Epidermal melanocyte (primary cell): Measurements from ENCODE around the gene ADGRG4.
"Not testable (repeated sequence)": the region's sequence is repeated elsewhere in the genome, so short reads cannot be mapped to it uniquely, and the experiment has no call there.

Experiments used
- DNase-seq: peaks from one replicate; pipeline ENCODE4 v3.0.0; 2011; ENCODE audit warnings: low spot score; ENCODE audit not compliant: insufficient read length

The ADGRG4 gene

GRCh38 chrX:136386826-136387225 lies 86.1 kb downstream of the ADGRG4 start:
- no peak for DNase-seq

- no peak for DNase-seq
These were observed 87.3 kb downstream of the ADGRG4 start for GRCh38 chrX:136387951-136388502.

DNA sequence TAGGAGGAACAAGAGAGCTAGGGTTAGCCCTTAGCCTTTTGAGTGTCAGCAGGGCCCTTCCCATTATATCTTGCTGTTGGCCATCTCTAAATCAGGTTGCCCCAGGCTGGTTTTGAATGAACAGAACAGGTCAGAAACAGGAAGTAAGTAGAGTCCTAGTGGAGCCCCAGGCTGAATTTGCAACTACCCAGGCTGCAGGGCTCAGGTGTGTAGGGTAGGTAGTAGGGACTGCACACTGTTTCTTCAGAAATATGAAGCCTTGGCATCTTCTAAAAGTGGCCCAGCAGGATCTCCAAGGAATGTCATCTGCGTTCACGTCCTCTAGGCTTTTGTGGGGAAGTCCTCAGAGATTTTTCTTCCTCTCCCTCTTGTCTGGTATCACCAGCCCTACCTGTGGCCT lies 90.2 kb downstream of the ADGRG4 start:
- no peak for DNase-seq

GRCh38 chrX:136395271-136395670 lies 94.5 kb downstream of the ADGRG4 start:
- no peak for DNase-seq

GRCh38 chrX:136397001-136397400 lies 96.2 kb downstream of the ADGRG4 start:
- DNase-seq = no peak

DNA sequence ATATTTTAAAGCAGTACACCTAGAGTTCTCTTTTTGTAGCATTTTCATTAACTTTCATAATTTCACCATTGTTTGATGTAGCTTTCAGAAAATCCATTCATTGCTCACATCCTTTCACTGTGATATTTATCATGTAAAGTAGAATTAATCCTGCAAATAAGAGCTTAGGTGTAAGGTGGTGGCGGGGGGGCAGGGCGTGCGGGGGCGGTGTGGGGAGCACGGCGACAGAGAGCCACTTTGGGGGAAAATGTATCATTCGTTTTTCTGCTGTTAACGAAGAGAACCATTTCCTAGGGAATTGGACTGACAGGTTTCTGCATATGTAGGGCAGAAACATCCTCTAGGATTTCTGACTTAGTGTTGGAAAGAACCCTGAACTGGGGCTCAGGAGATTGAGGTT lies 104.4 kb downstream of the ADGRG4 start:
- no peak for DNase-seq

DNA sequence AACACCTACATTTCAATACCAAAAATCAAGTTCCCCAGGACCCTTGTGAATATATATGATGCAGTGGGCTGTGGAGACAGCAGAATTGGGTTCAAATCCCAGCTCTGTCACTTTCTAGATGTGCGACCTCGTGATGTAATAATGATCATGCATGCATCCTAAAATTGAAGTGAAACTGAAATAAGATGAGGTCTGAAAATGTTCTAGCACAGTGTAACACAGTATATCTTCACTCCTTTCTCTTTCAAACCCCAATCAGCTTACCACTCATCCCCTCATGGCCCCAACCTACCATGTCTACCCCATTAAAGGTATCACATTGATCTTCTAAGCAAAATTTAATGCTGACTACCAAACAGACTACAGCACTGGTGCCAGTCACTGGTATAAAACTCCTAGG lies 117.0 kb downstream of the ADGRG4 start:
- DNase-seq = no peak

GRCh38 chrX:136421338-136421737 lies 120.6 kb downstream of the ADGRG4 start:
- DNase-seq = no peak

DNA sequence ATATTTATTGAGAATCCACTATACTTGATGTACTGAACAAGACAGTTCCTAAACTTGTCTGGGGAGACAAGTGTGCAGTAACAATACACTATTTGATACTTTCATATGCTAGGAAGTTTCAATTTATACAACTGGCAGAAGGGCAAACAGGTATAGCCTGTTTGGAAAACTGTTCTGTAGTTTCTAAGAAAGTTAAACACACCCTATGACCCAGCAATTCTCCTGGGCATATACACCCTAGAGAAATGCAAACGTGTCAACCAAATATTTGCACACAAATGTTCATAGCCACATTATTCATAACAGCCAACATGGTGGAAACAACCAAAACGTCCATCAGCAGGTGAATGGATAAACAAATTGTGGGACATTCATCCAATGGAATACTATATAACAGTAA lies 123.0 kb downstream of the ADGRG4 start:
- no peak for DNase-seq

DNA sequence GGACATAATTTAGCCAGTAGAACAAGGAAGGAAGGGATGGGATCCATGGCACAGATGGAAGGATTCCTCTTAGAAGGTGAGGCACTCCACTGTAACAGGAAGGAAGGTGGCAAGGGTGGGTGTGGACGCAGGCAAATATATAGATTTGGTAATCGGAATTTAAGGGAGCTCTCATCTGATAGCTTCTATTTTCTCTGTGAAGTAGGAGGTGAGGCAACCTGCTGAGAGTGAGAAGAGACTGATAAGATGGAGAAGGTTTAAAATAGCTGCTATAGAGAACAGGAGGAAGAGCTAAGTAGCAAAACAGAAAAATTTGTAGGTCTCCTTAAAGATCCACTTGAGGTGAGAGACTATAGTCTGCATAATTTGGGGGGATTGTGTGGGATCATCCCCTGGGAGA lies 125.2 kb downstream of the ADGRG4 start:
- no peak for DNase-seq

DNA sequence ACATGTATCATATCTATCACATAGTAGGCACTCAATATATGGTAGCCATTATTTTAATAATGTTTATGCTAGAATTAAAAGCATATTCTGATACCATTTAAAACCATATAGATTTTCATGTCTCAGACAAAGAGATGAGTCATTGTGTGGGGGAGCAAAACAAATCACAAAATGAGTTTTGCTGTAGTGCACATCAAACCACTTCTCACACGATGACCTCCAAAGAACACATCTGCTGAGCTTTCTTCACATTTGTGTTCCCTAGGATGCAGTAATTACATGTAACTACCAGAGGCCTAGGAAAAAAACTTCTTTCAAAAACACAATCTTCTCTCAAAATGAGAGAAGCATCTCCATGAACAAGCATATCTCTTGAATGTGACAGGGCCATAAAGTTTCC lies 130.9 kb downstream of the ADGRG4 start:
- DNase-seq = no peak

DNA sequence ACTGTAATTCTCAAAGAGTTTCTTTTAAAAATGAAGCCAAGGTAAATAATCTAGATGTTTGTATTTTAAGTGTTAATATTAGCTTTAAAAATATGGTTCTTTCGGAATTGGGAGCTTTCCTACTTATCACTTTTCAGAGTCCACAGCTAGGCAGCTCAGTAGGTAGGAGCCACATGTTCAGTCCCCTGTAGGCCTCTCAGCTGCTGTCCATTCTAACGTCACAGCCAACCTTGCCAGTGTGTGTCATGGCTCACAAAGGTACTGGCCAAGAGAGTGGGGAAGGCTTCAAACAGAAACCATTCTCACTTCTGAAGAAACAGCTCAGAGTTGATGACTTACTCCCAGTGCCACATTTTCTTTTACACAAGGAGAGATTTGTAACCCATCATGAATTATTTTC lies 137.0 kb downstream of the ADGRG4 start:
- DNase-seq = no peak

DNA sequence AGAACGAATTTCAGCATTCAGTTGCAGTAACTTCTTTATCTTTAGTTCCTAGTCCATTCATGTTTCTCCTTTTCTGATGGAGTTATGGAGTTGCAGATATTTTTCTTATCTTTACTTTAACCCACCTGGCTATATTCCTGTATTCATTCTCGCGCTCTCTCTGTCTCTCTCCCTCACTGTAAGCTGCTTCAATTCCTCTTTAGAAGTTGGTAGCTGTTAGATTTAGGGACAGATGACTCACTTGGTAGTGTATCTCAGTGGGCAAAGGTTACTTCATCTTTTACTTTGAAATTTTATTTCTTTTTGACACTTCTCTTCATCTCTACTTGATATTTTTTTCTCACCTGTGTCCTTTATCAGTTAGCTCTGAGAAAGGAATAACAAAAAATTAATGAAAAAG lies 137.4 kb downstream of the ADGRG4 start:
- DNase-seq = no peak

DNA sequence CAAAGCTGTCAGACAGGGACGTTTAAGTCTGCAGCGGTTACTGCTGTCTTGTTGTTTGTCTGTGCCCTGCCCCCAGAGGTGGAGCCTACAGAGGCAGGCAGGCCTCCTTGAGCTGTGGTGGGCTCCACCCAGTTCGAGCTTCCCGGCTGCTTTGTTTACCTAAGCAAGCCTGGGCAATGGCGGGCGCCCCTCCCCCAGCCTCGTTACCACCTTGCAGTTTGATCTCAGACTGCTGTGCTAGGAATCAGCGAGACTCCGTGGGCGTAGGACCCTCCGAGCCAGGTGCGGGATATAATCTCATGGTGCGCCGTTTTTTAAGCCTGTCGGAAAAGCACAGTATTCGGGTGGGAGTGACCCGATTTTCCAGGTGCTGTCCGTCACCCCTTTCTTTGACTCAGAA lies 144.9 kb downstream of the ADGRG4 start:
- not testable (repeated sequence) for DNase-seq

GRCh38 chrX:136446208-136446607 lies 145.4 kb downstream of the ADGRG4 start:
- no peak for DNase-seq

DNA sequence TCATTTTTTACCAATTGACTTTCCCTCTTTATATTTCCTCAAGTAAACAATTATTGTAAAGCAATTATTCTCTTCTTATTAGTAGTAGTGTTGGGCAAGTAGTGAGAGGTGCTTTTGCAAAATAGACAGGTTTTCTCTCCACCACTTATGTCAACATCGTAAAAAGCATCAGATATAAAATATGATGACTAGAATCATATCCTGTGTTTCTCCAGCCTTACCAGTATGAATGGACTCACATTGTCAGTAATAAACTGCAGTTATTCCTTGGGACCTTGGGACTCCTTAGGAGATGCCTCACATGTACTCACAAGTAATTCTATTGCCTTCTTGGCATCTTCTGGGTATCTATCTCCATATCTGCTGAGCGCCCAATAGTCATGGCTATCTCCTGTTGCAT lies 146.5 kb downstream of the ADGRG4 start:
- DNase-seq = no peak

GRCh38 chrX:136447968-136448367 lies 147.2 kb downstream of the ADGRG4 start:
- DNase-seq = no peak

- DNase-seq = no peak
These were observed 149.5 kb downstream of the ADGRG4 start for GRCh38 chrX:136450050-136450830.

DNA sequence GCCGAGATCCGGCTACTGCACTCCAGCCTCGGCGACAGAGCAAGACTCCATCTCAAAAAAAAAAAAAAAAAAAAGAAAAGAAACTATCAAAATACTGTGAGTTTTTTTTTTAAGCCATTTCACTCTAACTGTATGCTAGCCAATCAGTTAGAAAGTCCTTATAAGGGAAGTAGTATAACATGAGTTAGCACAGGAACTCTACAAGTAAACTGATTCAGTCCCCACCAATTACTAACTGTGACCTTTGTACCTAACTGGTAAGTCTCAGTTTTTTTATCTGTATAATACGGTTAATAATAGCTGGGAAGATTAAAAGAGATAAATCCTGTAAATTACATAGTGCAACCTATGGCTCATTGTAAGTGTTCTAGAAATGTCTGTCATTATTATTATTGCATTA lies 151.9 kb downstream of the ADGRG4 start:
- DNase-seq = no peak

DNA sequence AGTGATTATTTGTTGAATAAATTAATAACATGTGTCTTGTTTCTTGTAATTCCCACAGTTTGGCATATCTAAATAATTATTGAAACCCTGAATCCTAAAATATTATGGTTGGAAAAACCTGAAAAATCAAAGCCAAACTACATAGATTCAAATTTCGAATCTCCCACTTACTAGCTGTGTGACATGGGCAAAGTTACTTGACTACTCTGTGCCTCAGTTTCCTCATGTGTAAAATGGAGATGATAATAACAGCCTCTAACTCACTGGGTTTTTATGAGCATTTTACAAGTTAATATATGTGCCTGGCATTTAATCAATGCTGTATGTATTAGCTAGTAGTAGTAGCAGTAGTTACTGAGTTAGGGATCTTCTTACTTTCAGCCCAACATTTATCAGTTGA lies 152.4 kb downstream of the ADGRG4 start:
- no peak for DNase-seq

DNA sequence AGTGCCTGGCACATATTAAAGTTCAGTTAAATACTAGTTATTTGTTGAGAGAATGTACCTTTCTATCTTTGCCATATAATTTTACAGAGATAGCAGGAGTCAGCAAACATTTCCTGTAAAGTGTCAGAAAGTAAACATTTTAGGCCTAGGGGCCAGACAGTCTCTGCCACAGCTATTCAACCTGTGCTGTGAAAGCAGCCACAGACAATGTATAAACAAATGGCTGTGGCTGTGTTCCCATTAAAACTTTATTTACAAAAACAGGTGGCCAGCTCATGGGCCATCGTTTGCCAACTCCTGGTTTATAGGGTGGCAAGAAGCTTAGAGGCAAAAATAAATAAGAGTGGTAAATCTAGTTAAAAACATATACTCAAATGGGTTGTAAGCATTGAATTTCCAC lies 153.0 kb downstream of the ADGRG4 start:
- no peak for DNase-seq

DNA sequence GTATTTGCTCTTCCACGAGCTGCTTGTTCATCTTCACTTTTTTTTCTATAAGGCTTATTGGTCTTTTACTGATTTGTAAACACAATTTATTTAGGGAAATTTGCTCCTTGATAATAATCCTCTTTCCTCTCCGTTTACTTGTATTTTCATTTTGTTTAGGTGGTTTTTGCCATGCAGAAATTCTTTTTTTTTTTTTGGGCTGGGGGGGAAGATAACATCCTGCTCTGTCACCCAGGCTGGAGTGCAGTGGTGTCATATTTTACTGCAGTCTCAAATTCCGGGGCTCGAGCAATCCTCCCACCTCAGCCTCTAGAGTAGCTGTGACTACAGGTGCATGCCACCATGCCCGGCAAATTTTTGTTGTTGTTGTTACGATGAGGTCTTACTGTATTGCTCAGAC lies 155.4 kb downstream of the ADGRG4 start:
- no peak for DNase-seq

DNA sequence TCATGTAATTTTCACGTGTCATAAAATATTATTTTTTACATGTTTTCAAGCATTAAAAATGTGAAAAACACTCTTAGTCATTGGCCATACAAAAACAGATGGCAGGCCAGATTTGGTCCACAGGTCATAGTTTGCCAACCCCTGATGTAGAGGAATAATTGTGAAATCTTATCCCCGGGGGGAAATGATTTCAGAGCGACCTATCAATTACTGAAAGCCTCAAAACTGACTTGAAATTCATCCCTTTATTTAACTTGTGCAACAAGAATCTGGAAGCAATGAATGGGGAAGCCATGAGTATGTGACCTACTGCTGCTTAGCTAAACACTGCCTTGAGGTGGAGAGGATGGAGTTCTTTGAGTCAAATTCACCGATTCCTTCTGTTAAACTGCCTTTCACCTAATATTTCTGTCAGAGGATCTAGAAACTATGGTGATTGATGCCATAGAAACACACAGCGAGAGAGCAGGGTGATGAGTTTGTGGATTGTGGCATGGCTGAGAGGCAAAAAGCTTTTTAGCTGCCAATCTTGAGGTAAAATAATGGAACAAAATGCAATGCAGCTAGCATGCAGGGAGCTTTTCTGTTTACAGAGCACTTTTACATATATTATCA lies 156.6 kb downstream of the ADGRG4 start:
- no peak for DNase-seq
